K562 (cell line): ENCODE measurements around the gene PDZRN3.

Experiments used
- CHD4 ChIP-seq: fragments of 200-600 bp; sonication (generic); IDR thresholded peaks from 3 replicates; pipeline ENCODE4 v1.6.1; 2012; ENCODE audit warnings: low read depth, mild to moderate bottlenecking, mixed read lengths, low read length, inconsistent platforms; ENCODE audit not compliant: insufficient read depth, insufficient replicate concordance, poor library complexity, severe bottlenecking
- RBM15 ChIP-seq: fragments of 200-400 bp; formaldehyde crosslinking; IDR thresholded peaks from 2 replicates; pipeline ENCODE4 v1.6.1; 2018; ENCODE audit warnings: mild to moderate bottlenecking, low read length, moderate library complexity; ENCODE audit not compliant: insufficient read depth
- TF ChIP-seq, protein P1 (sequence below): fragments of 450-650 bp; IDR thresholded peaks from 2 replicates; pipeline ENCODE4 v1.6.1; 2016; ENCODE audit warnings: missing biosample characterization, missing genetic modification characterization

DNA sequence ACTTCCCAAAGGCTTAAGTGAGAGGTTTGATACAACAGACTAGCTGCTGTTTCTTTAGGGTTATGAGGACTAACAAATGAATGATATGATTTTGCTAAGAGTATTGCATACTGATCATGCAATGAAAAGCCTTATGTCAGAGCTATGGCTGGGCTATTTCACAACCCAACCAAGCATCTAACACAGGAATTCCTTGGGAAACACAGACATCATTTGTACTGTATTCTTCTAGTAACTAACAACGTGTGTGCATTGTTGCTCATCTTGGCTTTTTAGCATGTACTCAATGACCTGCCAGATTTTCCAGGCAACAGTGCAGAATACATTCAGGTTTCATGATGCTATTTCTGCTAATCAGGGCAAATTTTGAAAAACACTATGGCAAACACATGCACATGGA lies 19.3 kb downstream of the PDZRN3 start:
- no peak for TF ChIP-seq RBM15
- TF ChIP-seq, protein P1, sequence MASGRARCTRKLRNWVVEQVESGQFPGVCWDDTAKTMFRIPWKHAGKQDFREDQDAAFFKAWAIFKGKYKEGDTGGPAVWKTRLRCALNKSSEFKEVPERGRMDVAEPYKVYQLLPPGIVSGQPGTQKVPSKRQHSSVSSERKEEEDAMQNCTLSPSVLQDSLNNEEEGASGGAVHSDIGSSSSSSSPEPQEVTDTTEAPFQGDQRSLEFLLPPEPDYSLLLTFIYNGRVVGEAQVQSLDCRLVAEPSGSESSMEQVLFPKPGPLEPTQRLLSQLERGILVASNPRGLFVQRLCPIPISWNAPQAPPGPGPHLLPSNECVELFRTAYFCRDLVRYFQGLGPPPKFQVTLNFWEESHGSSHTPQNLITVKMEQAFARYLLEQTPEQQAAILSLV (tag) = no peak
- no peak for TF ChIP-seq CHD4
